PFSK-1 (cell line): ENCODE measurements around the gene ISYNA1.

ENCODE experiments used
- POLR2AphosphoS5 ChIP-seq: IDR thresholded peaks from 2 replicates; pipeline ENCODE4 v1.6.1; 2012; ENCODE audit warnings: low read depth, mild to moderate bottlenecking, control low read depth, low read length, moderate library complexity
- SIN3A ChIP-seq: IDR thresholded peaks from 2 replicates; pipeline ENCODE4 v1.6.1; 2012; ENCODE audit warnings: mild to moderate bottlenecking, low read length, moderate library complexity, borderline replicate concordance; ENCODE audit not compliant: insufficient read depth
- TAF1 ChIP-seq: IDR thresholded peaks from 2 replicates; pipeline ENCODE4 v1.6.1; 2012; ENCODE audit warnings: low read length, control low read depth, borderline replicate concordance; ENCODE audit not compliant: insufficient read depth
- TF ChIP-seq, protein P1 (sequence below), 2 experiments: IDR thresholded peaks; 2 replicates each; pipeline versions ENCODE4 v1.6.1 to v1.8.0; 2011 to 2012; ENCODE audit warnings: low read depth in 2 of 2, low read length in 2 of 2, control low read depth in 1 of 2, inconsistent platforms in 1 of 2, mild to moderate bottlenecking in 1 of 2, moderate library complexity in 1 of 2; ENCODE audit not compliant: insufficient read depth in 1 of 2

DNA sequence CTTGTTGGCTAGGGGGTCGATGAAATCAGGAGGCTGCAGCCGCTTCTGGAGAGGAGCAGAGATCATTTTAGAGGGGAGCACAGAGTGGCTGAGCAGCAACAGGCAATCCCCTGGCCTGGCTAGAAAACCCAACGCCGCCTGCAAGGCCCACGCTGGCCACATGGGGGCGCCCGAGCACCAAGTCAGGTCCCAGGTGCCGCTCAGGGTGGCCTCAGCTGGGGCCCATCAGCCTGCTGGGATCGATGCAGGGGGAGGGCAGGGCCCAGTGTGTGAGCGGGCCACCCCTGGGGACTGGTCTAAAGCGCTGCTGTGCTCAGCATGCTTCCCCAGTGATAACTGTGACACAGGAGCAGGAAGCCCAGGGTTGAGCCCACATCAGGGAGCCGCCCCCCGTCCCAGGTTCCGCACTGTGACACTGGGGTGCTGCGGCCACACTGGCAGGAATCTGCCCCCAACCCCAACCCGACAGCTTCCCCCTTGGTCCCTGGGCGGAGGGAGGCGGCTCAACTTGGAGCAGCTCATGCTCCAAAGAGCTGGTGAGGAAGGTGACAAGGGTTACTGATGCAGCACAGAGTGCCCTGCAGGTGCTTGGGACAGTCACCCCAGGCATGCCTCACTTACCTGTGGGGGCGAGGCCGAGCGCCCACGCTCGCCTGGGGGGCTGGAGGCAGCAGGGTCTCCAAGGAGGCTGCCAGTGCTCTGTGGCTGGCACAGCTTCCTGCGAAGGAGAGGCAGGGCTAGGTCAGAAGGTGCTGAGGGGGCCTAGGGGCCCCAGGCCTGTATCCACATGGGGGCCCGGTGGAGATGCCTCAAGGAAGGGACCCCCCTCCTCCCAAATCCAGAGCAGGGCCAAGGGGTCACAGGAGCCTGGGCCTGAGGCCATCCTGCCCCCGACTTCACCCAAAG lies 13.3 kb upstream of the ISYNA1 start:
- no peak for TF ChIP-seq POLR2AphosphoS5
- TF ChIP-seq, protein P1, sequence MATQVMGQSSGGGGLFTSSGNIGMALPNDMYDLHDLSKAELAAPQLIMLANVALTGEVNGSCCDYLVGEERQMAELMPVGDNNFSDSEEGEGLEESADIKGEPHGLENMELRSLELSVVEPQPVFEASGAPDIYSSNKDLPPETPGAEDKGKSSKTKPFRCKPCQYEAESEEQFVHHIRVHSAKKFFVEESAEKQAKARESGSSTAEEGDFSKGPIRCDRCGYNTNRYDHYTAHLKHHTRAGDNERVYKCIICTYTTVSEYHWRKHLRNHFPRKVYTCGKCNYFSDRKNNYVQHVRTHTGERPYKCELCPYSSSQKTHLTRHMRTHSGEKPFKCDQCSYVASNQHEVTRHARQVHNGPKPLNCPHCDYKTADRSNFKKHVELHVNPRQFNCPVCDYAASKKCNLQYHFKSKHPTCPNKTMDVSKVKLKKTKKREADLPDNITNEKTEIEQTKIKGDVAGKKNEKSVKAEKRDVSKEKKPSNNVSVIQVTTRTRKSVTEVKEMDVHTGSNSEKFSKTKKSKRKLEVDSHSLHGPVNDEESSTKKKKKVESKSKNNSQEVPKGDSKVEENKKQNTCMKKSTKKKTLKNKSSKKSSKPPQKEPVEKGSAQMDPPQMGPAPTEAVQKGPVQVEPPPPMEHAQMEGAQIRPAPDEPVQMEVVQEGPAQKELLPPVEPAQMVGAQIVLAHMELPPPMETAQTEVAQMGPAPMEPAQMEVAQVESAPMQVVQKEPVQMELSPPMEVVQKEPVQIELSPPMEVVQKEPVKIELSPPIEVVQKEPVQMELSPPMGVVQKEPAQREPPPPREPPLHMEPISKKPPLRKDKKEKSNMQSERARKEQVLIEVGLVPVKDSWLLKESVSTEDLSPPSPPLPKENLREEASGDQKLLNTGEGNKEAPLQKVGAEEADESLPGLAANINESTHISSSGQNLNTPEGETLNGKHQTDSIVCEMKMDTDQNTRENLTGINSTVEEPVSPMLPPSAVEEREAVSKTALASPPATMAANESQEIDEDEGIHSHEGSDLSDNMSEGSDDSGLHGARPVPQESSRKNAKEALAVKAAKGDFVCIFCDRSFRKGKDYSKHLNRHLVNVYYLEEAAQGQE (IDR thresholded peaks at IDR 0.05; ENCODE audit: insufficient read depth in 1 of 2, low read depth in 2 of 2, low read length in 2 of 2): no peak
- no peak for TF ChIP-seq TAF1
- no peak for TF ChIP-seq SIN3A
